ENCODE results near the gene NELFA.

The NELFA gene

DNA sequence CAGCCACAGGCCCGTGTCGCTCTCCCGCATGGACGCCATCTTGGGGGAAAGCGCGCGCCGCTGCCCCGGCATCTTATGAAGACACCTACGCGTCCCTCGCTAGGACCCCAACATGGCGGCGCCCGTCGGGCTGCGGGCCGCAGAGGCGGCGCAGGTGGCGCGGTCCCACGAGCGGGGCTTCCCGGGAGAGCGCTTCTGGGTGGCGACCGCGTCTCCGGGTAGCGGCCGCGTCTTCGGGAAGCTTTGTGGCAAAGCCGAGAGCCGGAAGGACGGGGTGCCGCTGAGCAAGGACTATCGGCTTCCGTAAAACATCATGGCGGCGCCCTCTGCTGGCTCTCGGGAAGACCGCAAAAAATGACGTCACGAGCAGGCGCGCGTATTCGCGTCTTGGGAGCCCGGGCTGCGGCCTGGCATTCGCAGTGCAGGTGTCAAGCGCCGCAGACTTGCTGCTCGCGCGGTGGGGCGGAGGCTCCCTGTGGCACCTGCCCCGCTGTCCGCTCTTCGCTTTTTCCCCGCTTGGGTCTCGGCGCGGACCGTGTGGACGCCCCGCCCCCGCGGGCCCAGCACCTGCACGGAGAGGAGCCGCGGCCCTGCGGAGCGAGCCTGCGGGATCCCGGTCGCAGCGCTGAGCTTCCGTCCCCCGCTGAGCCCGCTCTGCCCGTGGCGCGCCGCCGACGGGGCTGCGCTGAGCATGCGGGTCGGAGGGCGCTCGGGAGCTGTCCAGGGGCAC is at the start of gene NELFA:
TSS of gene NELFA (minus strand) at position 54 of the 730 bp plus-strand sequence. CDS start at position 39, 15 bp downstream.
- in situ Hi-C loops (cut with MboI; ENCODE audit: low sequenced_read_pairs), result no loop called here

DNA sequence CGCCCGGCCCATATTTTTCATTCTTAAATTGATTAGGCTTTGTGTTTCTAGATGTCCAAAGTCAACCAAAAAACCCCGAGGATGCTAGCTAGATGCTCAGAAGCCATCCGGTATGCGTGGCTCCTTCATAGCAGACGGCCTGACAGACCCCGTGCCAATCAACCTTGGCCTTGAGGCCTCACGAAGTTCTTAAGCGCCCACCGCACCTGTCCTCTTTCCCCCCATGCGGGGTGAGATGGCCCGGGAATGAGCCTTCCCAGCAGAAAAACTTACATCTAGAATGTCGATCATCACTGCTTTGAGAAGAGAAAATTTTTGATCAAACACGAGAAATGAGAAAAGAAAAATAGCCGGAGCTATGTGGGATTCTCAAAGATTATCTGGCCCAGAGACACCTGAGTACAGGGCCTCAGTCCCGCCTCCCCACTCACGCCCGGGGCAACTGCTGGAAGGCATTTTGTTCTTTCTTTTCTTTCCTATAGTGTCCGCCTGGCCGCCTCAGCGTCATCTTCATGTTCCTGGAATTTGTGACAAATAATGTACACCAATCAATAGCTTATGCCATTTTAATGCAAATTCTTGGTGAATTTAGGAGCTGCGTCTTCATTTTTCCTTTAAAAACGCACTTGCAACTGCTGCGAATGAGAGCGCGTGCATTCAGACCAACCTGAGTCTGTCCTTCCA is 48.8 kb upstream of the NELFA start:
- in situ Hi-C loops (cut with MboI; ENCODE audit: low sequenced_read_pairs), result no loop called here

DNA sequence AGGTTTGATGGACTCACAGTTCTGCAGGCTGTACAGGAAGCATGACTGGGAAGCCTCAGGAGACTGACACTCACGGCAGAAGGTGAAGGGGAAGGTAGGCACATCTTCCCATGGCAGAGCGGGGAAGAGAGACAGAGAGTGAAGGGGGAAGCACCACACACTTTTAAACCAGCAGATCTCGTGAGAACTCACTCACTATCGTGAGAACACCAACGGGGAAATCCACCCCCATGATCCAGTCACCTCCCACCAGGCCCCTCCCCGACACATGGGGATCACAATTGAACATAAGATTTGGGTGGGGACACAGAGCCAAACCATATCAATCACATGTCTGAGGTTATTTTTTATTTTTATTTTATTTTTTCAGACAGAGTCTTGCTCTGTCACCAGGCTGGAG is 45.4 kb upstream of the NELFA start:
- in situ Hi-C loops (cut with MboI; ENCODE audit: low sequenced_read_pairs), result no loop called here

DNA sequence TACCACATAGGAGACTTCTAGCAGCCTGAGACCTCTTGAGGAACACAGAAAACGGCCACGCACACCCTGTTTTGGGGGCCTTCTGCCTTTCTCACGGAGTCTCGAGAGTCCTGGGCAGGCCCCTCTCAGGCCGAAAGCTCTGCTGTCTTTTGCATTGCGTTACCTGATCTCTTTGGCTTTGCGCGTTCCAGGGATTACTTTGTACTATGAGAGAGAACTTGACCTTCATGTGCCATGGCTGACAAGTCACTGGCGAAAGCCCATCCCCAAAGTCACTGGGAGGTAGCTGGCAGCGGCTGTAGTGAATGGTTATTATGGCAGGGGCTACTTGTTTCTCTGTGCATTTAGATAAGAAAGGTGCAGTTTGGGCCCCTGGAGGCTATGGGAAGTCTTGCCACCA is 42.3 kb upstream of the NELFA start:
- in situ Hi-C loops (cut with MboI; ENCODE audit: low sequenced_read_pairs), result no loop called here

DNA sequence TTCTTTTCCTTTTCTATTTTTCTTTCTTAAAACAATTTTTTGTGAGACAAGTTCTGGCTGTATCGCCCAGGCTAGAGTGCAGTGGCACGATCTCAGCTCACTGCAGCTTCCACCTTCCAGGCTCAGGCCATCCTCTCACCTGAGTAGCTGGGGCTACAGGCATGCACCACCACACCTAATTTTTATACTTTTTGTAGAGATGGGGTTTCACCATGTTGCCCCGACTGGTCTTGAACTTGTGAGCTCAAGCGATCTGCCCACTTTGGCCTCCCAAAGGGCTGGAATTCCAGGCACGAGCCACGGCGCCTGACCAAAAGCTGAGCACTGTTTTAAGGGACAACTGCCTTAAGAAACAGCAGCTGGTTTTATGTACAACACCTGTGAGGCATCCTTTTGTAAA is 41.0 kb upstream of the NELFA start:
- in situ Hi-C loops (cut with MboI; ENCODE audit: low sequenced_read_pairs), result no loop called here

DNA sequence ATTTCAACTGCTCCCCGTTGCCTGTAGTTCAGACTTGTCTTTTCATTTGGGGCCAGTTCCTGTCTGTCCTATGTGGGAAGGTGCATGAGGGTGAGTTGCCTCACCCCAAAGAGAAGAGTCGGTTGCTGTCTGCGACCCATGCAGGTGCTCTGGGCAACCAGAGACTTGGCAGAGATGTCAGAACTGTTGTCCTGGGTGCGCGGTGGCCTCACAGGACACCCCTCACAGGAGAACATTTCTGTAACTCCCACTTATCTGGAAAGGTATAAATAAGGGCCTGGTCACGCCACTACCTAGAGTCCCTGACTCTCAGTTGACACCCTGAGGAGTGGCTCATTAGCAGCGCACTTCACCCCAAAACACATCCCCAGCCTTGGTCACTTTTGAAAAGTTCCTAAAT is 40.6 kb upstream of the NELFA start:
- in situ Hi-C loops (cut with MboI; ENCODE audit: low sequenced_read_pairs), result no loop called here

DNA sequence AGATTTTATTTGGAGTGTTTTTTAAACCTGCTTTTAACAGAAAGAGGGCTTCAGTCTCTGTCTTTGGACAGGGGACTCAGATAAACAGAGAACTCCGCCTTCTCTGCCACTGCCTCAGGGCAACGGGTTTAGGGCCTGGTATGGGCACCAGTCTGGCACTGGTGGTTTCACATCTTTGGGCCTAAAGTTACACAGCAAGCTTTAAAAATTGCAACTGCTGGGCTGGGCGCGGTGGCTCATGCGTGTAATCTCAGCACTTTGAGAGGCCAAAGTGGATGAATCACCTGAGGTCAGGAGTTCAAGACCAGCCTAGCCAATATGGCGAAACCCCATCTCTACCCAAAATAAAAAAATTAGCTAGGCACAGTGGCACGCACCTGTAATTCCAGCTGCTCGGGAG is 40.1 kb upstream of the NELFA start:
- in situ Hi-C loops (cut with MboI; ENCODE audit: low sequenced_read_pairs), result no loop called here

DNA sequence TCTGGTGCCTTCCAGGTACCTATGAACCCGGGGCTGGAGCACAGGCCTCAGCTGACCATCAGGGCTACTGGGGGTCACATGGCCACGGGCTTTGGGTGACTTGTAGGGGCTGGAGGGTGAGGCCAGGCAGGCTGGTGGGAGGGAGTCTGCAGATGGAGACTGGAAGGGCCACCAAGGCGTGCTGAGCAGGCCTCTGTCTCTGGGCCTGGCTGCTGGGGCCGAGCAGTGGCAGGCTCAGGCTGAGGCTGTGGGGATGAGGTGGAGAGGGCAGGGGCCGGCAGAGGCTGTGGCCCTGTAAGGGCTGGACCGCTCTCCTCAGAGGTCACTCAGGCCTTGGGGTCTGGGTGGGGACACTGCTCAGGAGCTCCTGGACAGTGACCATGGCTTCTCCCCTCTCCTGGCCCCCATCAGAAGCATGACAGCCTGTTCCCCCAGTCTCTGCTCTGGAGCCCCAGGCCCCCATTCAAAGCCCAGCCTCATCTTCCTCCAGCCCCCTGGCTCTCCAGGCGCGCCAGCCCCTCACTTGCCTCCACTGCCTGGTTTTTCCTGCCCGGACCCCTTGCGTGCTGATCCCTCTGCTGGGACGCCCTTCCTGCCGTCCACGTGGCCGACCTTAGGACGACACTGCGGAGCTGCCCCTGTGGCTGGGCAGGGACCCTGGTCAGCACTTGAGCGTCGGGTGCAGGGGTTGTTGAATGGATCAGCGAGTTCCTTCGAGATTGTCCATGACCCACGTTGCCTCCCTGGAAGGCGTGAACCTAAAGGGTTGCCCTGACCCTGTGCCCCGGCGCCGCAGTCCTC is 39.2 kb upstream of the NELFA start:
- in situ Hi-C loops (cut with MboI; ENCODE audit: low sequenced_read_pairs), result no loop called here

DNA sequence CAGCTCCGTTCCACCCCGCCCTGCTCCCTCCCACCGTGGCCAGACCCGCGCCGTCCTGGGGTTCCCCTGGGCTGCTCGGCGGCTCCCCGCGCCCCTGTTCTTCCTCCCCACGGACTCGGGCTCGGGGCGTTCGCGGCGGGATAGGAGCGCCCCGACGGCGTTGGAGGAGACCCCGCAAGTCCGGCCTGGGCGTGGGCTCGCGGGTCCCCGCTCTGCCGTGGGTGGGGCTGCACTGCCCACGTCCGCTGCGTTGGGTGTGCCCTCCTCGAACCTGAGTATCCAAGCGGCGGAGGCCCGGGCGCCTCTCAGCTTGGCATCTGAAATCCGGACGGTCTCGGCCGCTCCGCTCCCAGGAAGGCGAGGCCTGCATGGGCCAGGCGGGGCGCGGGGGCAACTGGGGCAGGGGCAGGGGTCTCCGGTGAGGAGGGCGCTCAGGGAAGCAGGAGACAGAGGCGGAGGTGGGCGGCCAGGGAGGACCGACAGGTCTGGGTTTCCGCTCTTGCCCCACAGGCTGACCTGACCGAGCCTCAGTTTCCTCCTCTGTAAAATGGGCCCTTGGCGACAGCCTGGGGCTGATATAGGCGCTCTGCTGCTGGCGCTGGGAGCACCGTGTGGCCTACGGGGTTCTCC is 38.4 kb upstream of the NELFA start:
- in situ Hi-C loops (cut with MboI; ENCODE audit: low sequenced_read_pairs), result no loop called here

DNA sequence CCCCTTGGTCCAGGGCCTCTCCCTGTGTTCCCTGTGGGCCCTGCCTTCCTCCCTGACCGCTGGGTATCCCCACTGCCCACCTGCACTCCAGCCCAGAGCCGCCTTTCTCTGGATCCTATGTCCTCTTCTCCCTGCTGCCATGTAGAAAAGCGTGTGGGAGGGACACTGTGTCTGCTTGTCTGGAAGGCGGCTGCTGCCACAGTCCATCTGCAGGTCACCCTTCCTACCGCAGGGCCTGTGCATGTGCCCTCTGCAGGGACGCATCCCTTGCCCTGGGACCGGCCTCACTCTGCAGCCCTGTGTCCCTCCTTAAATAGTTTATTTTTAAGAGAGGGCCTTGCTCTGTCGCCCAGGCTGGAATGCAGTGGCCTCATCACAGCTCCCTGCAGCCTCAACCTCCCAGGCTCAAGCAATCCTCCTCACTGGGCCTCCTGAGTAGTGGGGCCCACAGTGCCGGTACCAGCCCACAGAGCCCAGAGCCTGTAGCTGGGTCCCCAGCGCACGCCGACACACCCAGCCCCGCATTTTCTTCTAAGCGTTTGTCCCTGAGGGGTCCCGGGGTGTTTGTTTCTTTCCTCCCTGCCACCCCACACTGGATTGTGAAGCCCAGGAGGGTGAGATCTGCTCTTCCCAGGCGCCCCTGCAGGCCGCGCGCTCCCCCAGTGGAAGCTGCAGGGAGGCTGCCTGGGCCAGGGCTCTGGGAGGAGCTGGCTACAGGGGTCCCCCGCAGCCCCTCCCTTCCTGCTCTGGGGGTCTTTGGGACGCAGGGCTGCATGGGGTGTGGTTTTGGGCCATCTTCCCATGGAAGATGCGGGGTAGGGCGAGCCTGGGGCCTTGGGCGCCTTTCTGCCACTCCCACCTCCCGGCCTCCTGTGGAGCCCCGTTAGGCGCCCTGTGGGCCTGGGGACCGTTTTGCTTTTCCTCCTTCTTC is 37.5 kb upstream of the NELFA start:
- in situ Hi-C loops (cut with MboI; ENCODE audit: low sequenced_read_pairs), result no loop called here

DNA sequence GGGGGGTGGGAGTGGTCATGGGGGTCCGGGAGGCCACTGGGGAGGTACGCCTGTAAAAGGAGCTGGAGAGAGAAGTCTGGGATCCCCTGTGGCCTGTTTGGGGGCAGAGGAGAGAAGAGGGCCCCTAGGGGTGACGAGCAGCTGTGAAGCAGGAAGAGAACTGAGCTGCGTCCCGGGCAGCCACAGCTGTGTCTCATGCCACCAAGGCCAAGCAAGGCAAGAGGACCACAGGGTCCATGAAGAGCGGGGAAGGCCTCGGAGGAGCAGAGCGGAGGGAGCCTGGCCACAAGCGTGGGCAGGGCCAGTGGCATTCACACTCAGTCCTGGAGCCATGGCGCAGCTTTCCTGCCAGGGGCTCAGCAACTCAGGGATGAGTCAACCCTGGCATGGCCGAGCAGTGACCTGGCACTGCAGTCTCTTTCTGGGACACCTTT is 36.8 kb upstream of the NELFA start:
- in situ Hi-C loops (cut with MboI; ENCODE audit: low sequenced_read_pairs), result no loop called here

DNA sequence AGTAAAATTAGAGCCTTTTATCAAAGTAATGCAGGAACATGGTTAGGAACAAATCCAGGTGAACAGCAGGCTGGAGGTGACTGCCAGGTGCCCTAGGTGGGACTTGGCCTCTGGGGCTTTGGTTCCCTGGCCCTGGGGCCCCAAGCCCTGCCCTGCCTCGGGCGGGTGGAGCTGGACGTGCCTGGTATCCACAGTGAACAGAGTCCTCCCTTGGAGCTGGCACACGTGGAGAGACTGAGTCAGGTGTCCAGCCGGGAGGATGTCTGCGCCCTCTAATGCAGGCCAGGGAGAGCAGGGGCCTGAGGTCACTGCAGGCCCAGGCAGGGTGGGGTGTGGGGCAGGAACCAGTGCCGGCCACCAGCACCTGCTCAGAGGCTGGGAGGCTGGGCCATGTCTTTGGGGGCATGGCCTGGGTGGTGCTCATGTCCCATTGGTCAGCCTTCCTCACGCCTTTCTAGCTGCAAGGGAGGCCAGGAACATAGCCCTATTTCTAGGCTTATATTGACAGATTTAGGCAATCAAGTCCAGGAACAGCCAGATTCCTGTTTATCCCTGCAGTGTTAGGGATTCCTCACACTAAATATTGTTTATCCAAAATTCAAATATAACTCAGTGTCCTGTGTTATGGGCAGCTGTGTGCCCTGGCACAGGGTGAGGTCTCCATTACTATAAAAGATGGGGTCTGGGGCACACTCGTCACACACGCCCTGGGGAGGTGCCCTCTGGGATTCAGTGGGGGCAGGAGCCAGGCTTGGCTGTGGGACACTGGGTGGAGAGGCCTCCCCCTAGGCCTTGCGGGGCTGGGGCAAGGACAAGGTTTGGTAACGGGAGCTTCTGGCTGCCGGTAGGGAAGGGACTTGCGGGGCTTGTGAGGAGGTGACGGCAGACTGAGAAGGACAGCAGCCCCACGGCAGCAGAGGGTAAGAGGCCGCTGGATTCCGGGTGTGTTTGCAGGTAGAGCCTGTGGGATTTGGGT is 36.1 kb upstream of the NELFA start:
- in situ Hi-C loops (cut with MboI; ENCODE audit: low sequenced_read_pairs), result no loop called here

DNA sequence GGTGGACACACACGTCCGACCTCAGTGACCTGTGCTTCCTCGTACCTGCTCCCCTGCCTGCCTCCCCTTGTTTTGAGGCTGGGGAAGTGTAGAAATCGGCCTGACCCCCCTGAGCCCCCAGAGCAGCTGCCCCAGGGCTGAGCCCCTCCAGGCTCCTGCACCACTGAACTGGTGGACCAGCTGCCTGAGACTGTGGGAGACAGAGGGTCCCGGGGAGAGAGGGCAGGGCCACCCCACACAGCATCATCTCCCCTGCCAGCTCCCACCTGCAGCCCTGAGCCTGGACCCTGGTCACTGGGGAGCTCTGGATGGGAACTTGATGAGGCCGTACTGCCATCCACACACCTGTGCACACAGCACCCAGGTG is 35.3 kb upstream of the NELFA start:
- in situ Hi-C loops (cut with MboI; ENCODE audit: low sequenced_read_pairs), result no loop called here

DNA sequence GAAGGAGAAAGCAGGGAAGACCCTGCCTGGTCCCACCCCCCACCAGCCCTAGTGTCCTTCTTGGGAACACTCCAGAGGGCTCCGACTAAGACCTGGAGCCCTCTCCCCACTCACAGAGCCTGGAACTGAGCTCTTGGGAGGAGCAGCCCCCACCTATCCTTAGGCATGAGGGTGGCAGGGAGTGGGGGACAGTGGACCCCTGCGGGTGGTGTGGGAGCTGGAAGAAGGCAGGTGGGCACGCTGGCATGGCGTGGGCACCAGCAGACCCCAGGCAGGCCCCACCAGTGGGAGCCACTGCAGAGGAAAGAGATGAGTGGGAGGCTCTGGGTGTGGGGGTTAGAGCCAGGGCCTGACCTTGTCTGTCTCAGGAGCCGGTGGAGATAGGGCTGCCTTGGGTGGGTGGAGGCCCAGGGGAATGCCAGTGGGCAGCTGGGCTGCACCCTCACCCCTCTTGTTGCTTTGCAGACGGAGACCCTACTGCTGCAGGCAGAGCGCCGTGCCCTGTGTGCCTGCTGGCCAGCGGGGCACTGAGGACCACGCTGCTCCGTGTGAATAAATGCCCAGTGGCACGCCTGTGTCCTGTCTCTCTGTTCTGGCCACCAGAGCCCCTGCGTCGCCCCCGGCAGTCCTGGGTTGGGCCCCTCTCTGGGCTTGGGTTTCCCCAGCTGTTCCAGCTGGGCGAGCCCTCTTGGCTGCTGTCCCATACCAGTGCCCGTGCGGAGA is 34.8 kb upstream of the NELFA start:
- in situ Hi-C loops (cut with MboI; ENCODE audit: low sequenced_read_pairs), result no loop called here

DNA sequence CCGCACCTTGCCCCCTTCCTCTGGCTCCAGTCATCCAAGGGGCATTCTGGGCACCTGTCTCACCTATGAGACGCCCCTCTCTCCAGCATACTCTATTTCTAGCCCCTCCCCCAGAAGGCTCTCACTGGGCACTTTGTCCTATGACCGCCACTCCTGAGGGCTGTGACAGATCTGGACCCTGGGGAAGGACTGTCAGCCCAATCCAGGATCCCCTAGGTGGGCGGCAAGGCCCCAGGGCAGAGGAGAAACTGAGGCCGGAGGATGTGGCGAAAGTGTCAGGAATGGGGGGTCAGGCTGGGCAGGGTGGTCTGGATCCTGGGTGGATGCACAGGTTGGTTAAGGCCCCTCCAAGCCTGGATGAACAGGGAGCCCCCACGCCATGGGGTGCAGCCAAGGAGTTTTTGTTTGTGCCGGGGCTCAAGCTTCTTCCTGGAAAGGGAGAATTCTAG is 34.2 kb upstream of the NELFA start:
- in situ Hi-C loops (cut with MboI; ENCODE audit: low sequenced_read_pairs), result no loop called here

DNA sequence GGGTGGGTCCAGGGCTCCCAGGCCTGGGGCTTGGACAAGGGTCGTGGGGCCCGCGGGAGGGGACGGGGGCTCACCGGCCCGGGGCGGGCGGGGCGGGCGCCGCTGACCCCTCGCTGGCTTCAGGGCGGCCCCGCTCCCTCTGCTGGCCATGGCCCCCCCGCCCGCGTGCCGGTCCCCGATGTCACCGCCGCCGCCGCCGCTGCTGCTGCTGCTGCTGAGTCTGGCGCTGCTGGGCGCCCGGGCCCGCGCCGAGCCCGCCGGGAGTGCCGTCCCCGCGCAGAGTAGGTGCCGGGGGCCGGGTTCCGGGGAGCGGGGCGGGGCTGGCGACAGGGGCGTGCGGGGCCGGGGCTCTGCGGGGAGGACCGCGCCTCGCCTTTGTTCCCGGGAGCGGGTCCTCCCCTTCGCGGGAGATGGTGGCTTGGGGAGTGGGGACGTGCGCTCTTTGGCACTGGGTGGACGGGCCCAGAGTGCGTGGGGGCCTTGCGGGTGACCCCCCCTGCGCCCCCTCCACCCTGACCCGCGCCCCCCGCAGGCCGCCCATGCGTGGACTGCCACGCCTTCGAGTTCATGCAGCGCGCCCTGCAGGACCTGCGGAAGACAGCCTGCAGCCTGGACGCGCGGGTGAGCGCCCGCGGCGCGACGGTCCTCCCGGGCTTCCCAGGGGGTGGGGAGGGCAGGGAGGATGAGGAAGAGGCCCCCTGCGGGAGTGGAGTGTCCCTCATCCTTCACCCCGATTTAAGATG is 33.6 kb upstream of the NELFA start:
- in situ Hi-C loops (cut with MboI; ENCODE audit: low sequenced_read_pairs), result no loop called here

DNA sequence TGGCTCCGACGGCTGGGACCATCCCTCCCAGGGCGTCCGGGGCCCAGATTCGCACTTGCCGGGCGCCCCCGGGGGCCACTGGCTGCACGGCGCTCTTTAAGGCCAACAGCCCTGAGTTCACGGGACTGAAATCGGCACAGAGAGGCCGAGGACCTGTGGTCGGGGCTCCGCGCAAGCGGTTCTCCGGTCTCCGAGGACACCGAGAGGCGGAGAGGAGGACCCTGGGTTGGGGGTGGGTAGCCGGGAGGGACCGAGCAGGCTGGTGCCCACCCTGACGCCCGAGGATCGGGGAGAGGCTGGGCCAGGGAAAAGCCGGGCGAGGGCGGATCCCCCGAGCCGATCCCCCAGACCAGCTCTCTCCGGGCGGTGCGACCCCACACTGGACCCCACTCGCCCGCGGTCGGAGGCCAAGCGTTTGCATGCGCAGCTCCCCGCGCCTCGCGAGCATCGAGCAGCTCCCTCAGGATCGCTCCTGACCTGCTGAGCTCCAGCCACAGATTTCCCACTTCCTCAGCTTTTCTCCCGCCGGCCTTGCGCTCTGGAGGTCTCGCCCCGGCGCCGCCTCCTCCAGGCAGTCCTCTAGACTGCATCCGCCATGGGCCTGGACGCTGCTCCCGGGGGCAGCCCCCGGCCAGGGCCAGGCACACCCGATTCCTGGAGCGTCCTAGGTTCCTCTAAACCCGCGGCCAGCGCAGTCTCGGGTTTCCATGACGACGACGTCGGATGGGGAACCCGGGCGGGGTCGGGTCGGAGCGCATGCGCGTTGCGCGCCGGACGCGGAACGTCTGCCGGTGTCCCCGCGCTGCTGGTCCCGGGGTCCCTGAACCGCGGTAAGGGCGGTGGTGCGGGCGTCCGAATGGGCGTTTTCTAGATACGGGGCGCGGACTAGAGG is 32.7 kb upstream of the NELFA start:
- in situ Hi-C loops (cut with MboI; ENCODE audit: low sequenced_read_pairs), result no loop called here

All from HL-60/S4 (cell line).